ENCODE results near the gene TGDS.

GRCh38 chr13:94607939-94608338 lies 12.0 kb upstream of the TGDS start:
- no peak for TF ChIP-seq CTCF (IDR thresholded peaks at IDR 0.05)
- TF ChIP-seq POLR2A (IDR thresholded peaks at IDR 0.05): no peak

Data from esophagus squamous epithelium (tissue), 4 donors.